Esophagus mucosa (tissue), 1 donor: ENCODE results near the gene GIGYF2. TPM values are rescaled to one million over a fixed set of nuclear protein-coding genes. Genes with fewer than 3 reads are reported as not detected.

ENCODE experiments used
- ATAC-seq: fragments of 200-7000 bp; cut with Tn5 transposase; one replicate; pipeline ENCODE4 v1.9.1; 2020
- total RNA-seq: library from RNA; stranded (reverse); gene quantifications from one replicate; pipeline ENCODE4 v1.2.4, GENCODE V29; 2023
- donor health status: DM: yes; HTN: yes; CAD: no.

Gene GIGYF2
- total RNA-seq, 1 donor from 2014 or later: 31.7 TPM

- ATAC-seq: no peak
Observed at GRCh38 chr2:232882085-232882484, 185.0 kb downstream of the GIGYF2 start.

- no peak for ATAC-seq
Observed at GRCh38 chr2:232882505-232883115, 185.5 kb downstream of the GIGYF2 start.

- no peak for ATAC-seq
Observed at GRCh38 chr2:232883116-232883721, 186.1 kb downstream of the GIGYF2 start.

- no peak for ATAC-seq
Observed at GRCh38 chr2:232884001-232884421, 186.9 kb downstream of the GIGYF2 start.

DNA sequence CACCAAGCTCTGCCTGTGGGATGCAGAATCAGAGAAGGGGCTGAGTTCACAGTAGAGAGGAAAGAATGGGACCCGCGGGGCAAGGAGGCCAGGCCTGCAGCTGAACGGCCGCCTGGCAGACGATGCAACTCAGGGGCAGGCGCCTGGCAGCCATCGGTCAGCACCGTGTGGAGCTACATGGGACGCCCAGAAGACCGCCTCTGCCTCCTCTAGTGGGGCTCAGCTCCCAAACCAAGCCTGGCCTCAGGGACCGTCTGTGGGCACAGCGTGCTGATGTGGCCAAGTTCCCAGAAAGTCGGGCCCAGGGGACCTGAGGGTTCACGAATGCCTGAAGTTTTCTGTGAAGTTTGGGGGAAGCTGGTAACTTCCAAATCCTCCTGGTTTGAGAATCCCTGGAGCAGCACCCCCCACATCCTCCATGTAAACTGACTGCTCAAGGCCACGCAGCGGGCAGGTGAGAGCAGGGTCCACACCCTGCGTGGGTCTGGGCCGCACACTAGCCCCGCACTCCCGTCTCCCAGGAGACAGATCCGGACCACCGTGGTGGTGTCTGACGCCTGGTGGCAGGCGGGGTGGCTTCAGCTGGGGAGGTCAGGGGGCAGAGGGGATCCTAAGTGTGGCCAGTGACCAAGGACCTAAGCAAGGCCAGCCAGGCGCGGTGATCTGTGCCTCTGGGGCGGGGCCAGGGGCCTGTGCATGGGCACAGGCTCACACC lies 187.6 kb downstream of the GIGYF2 start:
- no peak for ATAC-seq

DNA sequence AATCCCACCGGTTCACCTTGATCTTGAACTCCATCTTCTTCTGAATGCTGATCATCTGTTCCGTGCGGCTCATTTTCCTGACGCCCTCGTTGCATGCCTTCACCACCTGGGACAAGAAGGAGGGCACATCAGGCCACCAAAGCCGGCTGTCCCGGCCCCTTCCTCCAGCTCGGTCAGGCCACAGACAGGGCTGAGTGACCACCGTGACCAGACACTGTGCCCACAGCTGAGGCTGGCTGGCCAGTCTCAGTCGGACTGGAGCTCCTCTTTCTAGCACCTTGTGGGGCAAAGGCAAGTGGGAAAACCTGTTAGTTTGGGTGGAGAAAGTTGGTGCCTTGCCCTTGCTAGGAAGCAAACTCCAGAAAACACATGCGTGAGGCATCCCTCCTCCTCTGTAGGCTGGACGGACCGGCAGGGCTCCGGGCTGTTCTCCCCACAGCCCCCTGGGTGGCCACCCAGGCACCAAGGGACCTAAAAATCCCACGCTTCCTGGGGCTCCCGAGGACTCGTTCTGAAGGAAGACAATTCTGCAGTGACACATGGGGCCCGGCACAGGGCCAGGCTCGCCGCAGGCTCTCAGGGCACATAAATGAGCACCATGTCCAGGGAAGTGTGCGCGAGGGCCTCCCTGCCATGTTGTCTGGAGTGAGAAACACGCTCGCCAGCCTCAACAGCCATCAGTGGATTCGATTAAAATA lies 188.3 kb downstream of the GIGYF2 start:
- peak; percentile 51 for ATAC-seq

- peak; percentile 9 for ATAC-seq
Observed at GRCh38 chr2:232886176-232886575, 189.0 kb downstream of the GIGYF2 start.

DNA sequence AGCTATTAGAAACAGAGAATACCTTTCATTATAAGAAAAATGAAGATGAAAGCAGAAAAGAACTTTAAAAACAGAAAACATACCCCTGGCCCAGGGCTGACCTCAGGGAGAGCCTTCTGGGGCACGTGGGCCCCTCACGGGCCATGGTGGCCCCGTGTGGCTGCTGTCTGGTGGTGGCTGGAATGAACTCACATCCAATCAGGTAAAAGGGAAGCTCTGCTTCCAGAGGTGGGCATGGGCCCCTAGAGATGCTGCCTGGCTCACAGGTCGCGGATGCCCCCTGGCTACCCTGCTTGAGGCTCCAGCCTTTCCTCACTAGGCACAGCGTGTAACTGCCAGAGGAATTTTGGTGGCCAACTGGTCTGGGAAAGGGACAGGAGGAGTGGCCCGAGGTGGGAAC lies 189.5 kb downstream of the GIGYF2 start:
- no peak for ATAC-seq

DNA sequence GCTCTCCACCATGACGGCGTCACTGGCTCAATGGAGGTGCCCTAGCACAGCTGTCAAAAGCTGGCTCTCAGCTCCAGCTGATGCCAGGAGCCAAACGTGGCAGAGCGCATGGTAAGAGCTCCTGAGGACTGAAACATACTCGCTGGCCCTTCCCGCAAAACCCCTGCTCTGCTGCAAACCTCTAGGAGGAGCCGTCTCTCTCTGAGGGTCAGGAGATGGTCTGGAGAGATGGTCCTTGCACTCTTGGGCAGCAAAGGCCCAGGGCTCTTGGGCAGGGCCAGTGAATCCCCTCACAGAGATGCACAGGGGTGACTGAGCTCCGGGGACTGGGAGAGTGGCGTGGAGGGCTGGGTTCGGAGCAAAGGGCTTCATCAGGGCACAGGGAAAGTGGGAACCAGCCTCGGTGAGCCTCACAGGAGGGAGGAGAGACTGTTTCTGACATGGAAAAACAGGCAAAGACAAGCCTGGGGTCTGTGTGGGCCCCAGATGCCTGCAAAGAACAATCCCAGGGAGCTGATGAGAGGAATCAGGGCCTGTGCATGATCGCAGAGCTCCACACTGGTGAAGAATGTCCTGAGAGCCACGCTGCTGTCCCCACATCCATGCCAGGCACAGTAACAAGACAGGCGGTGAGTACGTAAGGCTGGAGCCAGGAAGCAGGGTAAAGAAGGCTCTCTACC lies 190.2 kb downstream of the GIGYF2 start:
- ATAC-seq: no peak

DNA sequence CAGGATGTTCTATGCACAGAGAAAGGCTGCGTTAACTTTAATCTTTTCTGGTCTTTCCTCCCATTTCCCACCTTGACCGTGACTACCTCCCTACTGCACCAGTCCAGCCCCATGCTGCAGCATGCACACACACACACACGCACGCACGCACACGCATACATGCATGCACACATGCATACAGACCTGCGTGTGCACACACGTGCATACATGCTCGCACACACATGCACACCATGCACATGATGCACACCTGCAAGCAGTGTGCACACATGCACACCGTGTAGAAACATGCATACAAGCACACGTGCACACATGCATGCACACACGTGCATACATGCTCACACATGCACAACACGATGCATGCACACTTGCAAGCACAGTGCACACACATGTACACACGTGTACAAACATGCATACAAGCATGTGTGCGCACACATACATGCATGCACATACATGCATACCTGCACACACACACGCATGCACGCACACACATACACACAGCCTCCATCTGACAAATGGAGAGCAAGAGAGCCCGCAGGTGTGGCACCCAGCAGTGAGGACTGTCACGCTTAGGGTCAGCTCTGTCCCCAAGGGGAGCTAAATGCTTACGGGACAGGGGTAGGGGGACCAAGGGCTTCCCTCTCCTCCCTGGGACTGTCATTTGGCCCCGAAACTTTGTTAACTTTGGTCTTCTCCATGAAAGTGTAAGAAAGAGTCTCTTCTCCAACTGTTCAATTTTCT lies 191.1 kb downstream of the GIGYF2 start:
- no peak for ATAC-seq

- ATAC-seq: no peak
Observed at GRCh38 chr2:232888839-232889529, 191.9 kb downstream of the GIGYF2 start.

- no peak for ATAC-seq
Observed at GRCh38 chr2:232889876-232890401, 192.8 kb downstream of the GIGYF2 start.

GRCh38 chr2:232890536-232890895 lies 193.4 kb downstream of the GIGYF2 start:
- no peak for ATAC-seq

GRCh38 chr2:232890896-232891601 lies 193.9 kb downstream of the GIGYF2 start:
- ATAC-seq: peak; percentile 58

DNA sequence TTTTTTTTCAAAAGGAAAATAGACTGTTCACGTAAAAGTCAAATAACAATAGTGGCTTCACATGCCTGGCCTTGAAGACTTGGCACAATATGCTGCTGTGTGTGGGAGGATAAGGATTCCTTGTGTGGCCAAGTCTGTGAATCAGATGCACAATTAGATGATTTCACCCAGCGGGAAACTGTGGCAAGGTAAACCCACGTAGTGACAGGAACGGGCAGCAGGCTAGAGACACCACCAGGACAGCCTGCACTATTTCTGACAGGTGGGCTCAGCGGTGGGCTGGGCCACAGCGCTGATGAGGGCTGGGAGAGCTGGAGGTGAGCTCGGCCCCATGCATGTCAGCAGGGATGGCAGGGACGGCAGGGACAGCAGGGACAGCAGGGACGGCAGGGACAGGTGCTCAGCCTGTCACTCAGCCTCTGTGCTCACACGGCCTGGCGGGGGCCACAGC lies 194.5 kb downstream of the GIGYF2 start:
- ATAC-seq: peak; percentile 47

DNA sequence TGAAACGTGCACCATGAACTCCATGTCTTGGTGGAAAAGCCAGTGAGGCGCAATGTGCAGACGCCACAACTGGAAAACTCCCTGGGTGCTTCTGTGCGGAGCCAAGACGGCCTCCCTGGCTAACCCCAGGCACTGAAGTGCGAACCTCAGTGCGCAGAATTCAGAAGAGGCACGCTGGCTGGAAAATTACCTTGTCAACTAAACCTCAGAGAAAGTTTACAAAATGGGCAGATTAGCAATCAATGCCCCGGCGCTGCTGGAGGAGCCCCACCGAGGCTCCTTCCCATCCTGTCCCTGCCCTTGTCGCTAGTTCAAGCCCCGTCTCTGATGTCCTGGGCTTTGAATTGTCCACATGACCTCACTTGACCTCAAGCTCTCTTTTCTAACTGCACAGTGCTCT lies 195.1 kb downstream of the GIGYF2 start:
- no peak for ATAC-seq

DNA sequence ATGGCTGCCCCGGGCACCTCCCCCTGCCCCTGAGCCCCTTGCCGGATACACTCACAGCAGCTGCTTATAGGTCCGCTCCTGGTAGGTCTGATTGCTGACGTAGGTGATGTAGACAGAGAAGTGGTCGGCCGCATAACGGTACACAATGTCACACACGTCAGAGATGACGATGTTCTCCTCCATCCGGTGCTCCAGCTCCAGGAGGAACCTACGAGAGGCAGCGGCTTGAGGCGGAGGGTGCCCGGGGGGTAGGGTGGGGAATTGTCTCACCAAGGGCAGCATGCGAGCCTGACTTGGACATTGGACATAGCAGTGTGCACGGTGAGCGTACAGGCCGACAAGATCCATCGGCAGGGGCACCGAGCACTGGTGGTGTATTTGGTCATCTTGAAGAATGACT lies 195.7 kb downstream of the GIGYF2 start:
- ATAC-seq: no peak

GRCh38 chr2:232893834-232894233 lies 196.7 kb downstream of the GIGYF2 start:
- ATAC-seq: no peak

- ATAC-seq: no peak
Observed at GRCh38 chr2:232894251-232894650, 197.1 kb downstream of the GIGYF2 start.

GRCh38 chr2:232894746-232895145 lies 197.6 kb downstream of the GIGYF2 start:
- no peak for ATAC-seq
